HG02884 (cell line): Measurements from ENCODE around the gene KRT40.
"Not testable (repeated sequence)": the region's sequence is repeated elsewhere in the genome, so short reads cannot be mapped to it uniquely, and the experiment has no call there.

ENCODE experiments used
- ATAC-seq: cut with Tn5 transposase; IDR thresholded peaks from one replicate; pipeline ENCODE4 v1.9.1; 2021; ENCODE audit warnings: mild to moderate bottlenecking, moderate library complexity; ENCODE audit not compliant: unreplicated experiment

KRT40 gene

DNA sequence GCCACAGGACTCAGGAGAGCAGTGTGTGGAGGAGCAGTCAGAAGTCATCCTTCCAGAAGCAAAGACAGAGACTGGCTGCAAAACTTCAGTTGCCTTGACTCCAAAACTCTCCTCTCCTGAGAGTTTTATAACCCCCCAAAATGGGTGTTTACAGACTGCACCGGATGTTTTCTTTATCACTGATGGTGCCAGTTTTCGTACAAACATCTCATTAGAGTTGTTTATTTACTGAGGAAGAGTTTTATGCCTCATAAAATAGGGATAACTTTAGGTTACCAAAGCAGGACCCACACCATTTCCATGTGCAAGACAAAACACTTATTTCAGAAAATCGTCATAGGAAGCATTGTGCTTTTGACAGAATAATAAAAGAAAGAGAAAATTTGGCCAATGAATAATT lies at the start of gene KRT40:
TSS of gene KRT40 (minus strand) at position 101 of the 400 bp plus-strand sequence. CDS start at position 48, 53 bp downstream.
- ATAC-seq, result no peak

GRCh38 chr17:41029633-41030245 lies 45.6 kb upstream of the KRT40 start, which contains the start of gene KRTAP1-4:
TSS of gene KRTAP1-4 (minus strand) at chr17:41030195. CDS start at chr17:41030078, 117 bp downstream.
- no peak for ATAC-seq

- no peak for ATAC-seq
Measured at GRCh38 chr17:41026715-41027471, 42.8 kb upstream of the KRT40 start, which contains the start of gene KRTAP1-5. TSS of gene KRTAP1-5 (minus strand) at chr17:41027208. CDS start at chr17:41027155, 53 bp downstream.

DNA sequence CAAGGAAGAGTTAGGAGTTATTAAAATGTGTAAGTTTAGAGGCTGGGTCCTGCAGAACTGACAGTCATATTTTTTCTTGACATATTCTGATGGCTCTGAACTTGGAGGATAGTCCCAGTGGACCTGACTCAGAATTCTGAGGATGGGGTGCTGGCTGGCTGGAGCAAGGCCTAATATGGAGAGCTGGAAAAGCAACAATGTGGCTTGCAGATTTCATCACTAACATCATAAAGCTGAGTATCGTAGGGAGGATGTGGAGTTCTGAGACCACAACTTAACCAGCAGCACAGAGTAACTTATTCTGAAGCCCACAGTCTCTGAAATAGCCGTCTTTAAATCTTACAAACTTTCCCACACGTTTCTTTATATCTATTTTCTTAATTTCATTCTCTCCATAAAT lies 40.6 kb upstream of the KRT40 start:
- no peak for ATAC-seq

GRCh38 chr17:41020336-41020735 lies 36.2 kb upstream of the KRT40 start:
- no peak for ATAC-seq

GRCh38 chr17:41019415-41019814 lies 35.3 kb upstream of the KRT40 start:
- ATAC-seq, result no peak

GRCh38 chr17:41018541-41018940 lies 34.4 kb upstream of the KRT40 start:
- ATAC-seq, result no peak

- no peak for ATAC-seq
Measured at GRCh38 chr17:41016578-41017215, 32.6 kb upstream of the KRT40 start.

DNA sequence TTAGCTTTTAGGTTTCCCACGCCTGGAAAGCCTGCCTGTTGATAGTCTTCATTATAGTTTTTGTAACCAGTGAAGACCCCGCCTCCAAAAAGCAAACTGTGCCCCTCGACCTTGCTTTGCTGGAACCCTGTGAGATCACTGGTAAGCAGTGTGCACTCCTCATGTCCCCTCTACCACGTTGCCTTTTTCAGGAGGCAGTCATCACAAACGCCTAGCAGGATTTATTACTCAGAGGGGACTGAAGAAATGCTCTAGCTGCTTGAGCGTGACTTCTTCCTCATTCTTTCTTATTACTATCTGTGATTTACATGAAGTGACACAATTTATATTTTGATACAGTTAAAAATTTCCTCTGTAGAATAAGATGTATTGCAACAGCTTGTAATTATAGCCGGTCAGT lies 31.3 kb upstream of the KRT40 start:
- ATAC-seq, result no peak

DNA sequence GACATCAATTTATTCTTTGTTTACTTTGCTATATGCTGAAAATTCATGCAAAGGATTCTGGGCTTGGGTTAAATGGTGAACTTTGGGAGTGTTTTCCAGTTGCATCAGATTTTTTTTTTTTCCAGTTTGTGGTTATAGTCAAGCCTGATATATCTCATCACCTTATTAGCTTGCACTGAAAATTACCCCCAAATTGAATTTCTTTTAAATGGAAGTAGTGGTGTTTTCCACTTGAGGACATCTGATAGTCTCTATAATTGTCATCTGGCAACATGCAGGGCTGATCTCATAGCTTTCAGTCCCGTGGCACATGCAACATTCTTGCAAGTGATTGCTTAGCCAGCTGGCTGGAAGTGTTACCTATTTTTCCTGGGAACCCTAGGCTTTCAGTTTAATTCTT lies 29.5 kb upstream of the KRT40 start:
- no peak for ATAC-seq

DNA sequence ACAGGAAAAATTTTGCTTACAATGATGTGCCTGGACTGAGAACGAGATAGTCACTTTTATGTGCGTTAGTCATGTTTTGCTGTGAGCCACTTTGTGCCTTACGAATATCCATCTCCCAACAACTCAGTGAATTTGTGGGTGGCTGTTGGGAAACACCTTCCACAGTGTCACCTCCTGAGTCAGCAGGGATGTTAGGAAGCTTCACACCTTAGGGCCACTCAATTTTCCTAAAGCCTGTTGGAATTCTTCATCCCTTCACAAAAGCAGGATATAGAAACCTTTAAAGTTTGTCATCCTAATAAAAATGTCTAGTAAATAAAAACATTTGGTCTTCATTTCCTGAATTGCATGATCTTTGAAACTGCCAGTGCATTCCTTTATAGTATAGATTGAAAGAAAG lies 29.1 kb upstream of the KRT40 start:
- ATAC-seq, result no peak

DNA sequence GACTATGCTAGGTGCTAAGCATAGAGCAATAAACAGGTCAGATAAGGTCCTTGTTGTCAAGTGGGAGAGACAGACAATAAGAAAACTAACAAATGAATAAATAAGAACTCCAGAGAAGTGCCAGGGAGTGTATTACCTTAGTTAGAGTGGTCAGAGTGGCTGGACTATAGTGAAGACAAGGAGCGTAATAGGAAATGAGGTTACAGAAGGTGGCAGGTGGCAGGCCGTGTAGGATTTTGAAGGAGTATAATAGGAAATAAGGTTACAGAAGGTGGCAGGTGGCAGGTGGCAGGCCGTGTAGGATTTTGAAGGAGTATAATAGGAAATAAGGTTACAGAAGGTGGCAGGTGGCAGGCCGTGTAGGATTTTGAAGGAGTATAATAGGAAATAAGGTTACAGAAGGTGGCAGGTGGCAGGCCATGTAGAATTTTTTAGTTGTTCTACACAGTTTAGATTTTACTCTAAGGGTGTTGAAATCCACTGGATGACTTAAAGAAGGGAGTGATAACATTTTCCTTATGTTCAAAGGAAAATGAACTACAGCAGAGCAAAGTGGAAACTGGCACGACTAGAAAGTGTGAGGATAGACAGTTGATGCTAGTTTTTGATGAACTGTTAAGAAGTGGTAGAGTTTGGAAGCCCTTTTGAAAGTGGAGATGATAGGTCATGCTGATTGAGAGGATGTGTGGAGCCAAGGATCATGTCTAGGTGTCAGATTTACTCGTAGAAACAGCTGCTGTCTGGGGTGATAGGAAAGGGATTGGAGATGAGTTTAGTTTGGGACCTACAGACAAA lies 28.4 kb upstream of the KRT40 start:
- ATAC-seq, result no peak

DNA sequence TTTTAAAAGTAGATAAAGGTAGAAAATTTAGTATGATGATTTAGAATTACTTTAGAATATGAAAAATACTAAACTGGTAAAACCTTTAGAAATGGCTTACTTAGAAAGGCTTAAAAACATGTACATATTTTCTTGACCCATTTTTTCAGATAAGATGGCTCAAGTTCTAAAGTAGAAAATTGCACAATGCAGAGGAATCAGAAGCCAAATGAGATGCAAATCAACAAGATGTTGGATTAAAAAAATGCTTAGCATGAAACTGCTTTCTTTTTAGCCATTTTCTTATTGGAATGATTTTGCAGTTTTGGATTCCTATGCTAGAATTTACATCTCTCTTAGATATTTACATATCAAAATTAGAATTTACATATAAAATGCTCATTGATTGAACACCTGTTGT lies 26.3 kb upstream of the KRT40 start:
- no peak for ATAC-seq

GRCh38 chr17:41009936-41010335 lies 25.8 kb upstream of the KRT40 start:
- ATAC-seq, result no peak

DNA sequence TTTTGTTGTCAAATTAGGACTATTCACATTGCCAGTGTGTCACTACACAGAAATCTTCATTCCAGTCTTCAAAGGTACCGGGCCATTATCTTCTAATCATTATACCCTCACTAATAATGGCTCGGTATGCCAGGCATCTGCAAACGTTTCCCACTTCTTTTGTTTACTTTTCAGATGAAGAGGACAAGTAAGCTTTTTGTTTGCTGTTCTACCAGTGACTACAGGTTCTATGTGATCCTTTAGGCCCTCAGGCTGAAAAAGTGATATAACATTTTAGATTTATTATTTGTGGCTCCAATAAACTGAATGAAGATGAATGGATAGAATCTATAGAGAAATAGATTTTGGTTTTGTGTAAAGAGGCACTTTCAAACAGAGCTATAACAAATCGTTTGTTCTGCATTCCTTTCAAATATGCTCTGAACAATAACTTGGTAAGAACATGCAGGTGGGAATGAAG lies 25.2 kb upstream of the KRT40 start:
- ATAC-seq, result no peak

DNA sequence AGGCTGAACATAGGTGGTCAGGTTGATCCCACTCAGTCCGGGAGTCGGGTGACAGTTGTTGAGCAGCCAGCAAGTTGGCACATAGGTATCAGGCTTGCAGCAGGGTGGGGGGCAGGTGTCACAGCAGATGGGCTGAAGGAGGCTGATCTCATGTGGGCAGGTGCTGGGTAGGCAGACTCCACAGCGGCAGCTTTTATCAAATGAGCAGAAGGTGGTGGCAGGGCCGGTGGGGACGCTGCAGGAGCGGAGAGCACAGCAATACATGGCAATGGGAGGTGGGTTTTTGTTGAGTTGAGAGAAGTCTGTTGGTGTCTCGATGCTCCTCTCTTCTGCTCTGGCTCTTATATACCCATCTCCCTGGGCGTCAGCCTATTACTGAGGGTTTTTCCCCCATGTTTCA lies 24.7 kb upstream of the KRT40 start, which contains the start of gene KRTAP3-1:
TSS of gene KRTAP3-1 (minus strand) at position 318 of the 400 bp plus-strand sequence. CDS start at position 264, 54 bp downstream.
- ATAC-seq, result no peak

DNA sequence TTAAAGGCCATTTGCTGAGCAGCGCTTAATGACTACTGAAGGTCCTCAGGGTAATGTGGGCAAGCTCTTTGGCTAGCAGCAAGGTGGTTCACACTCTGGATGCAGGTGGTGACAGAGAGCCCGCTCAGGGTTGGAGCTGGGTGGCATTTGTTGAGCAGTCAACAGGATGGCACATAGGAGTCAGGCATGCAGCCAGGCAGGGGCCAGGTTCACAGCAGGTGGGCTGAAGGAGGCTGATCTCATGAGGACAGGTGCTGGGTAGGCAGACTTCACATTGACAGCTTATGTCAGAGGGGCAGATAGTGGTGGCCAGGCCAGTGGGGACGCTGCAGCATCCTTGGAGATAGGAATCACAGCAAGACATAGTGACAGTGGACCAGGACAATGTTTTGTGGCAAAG lies 20.3 kb upstream of the KRT40 start:
- ATAC-seq, result no peak

DNA sequence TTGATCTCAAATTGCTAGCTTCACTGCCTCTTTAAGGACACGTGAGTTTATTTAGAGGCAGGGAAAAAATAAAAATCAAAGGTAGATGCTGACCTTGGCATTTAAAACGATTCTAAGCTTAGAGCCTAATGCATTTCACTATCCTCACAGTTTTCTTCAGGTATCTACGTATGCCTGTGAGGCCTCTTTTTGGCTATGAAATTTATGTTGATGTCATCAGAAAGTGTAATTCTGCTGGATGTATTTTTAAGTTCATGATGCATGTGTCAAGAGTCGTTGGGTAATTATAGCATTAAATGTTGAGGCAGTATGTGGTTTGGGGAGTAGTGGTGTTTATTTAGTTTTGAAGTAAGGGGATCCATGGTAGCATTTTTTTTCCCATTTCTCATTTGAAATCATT lies 19.8 kb upstream of the KRT40 start:
- ATAC-seq, result no peak

DNA sequence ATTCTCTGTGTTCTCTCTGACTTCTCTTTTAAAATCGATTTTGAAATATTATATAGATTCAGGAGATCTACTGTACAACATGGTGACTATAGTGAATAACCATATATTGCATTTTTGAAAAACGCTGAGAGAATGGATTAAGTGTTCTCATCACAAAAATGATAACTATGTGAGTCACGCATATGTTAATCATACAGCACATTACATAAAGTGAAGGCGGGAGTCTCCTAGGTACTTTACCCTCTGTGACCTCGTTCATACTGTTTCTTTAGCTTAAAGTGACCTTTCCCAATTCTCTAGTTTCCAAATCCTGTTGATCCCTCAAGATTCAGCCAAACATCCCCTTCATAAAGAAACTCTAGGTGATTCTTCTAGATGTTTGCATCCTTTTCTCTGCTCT lies 18.7 kb upstream of the KRT40 start:
- no peak for ATAC-seq

DNA sequence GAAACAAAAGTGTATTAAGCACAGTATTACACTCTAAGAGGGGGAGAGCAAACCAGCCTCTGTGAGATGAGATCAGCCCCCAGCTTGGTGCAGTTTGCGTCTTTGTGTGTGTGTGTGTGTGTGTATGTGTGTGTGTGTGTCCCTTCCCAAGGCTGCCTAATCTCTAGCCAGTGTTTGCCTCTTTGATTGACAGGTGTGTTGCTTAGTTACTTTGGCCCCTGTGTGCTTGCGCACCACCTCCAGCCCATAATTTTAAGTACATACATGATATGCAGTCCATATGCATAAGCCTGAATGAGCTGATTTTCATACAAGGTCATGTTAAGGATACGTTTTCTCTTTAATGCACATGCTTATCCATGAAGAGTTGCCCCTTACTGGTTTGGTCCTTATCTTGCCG lies 17.7 kb upstream of the KRT40 start:
- no peak for ATAC-seq

DNA sequence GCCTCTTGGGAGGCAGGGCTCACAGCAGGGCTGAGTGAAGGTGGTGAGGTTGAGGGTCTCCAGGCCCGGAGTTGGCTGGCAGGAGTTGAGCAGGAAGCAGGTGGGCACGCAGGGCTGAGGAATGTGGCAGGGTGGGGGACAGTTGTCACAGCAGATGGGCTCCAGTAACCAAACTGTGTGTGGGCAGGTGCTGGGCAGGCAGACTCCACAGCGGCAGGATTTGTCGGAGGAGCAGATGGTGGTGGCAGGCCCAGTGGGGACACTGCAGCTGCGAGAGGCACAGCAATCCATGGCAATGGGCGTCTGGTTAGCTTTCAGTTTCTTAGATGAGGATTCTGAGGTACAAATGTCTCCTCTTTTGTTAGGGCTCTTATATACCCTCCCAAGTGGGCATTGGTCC lies 15.4 kb upstream of the KRT40 start, which contains the start of gene KRTAP3-2:
TSS of gene KRTAP3-2 (minus strand) at position 344 of the 400 bp plus-strand sequence. CDS start at position 291, 53 bp downstream.
- ATAC-seq, result not testable (repeated sequence)
